ENCODE data around the gene CRHR2. TPM values are rescaled to one million over a fixed set of nuclear protein-coding genes. Genes with fewer than 3 reads are reported as not detected.

The CRHR2 gene
- total RNA-seq, 2 experiments from 2014 or later: not detected

- H3K4me1 Mint-ChIP-seq: no peaks in the 10 kb centered on the region
- ATAC-seq: no peak
- no peak for DNase-seq
- H3K36me3 Mint-ChIP-seq: peaks cover 54% of the 10 kb centered on the region
- H3K27ac Mint-ChIP-seq: no peak overlapping the region
- H3K9me3 Mint-ChIP-seq (ENCODE audit: low read depth): no peaks in the 10 kb centered on the region
- no peak overlapping the region for H3K4me3 Mint-ChIP-seq
- H3K27me3 Mint-ChIP-seq: no peaks in the 10 kb centered on the region
- CTCF ChIA-PET: no interaction called here
Measured at GRCh38 chr7:30635798-30636197, 46.5 kb downstream of the CRHR2 start.

- DNase-seq: no peak
- Mint-ChIP-seq H3K9me3 (ENCODE audit: low read depth) (no peaks in the 10 kb centered on the region), H3K36me3 (peaks cover 59% of the 10 kb centered on the region), H3K4me3 (no peak overlapping the region), H3K4me1 (no peaks in the 10 kb centered on the region), H3K27me3 (no peaks in the 10 kb centered on the region), H3K27ac (no peak overlapping the region)
- no peak for ATAC-seq
- CTCF ChIA-PET: interaction anchor here (1.1 kb wide), 1 partner anchor 24 kb away, joined by 3 read pairs; no protein-coding TSS in a partner anchor
Measured at GRCh38 chr7:30634634-30635201, 47.5 kb downstream of the CRHR2 start.

DNA sequence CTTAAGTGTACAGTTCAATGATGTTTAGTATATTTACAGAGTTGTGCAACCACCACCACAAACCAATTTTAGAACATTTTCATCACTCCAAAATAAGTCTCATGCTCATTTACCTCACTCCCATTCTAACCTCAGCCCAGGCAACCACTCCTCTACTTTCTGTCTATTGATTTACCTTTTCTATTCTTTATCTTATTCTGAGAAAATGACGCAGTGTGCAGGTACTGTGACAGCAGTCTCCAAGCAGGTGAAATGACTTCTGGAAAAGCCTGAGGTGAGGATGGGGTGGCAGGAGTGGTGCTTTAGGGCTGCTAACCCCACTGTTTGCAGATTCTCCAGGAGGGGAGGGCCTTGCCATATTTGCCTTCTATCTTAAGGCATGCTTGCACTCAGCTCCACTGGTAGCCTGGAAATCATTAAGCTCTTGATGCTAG is 48.0 kb downstream of the CRHR2 start:
- no peak for DNase-seq
- CTCF ChIA-PET: interaction anchor here (1.1 kb wide), 1 partner anchor 24 kb away, joined by 3 read pairs; no protein-coding TSS in a partner anchor
- no peaks in the 10 kb centered on the region for H3K27me3 Mint-ChIP-seq
- H3K4me1 Mint-ChIP-seq: no peaks in the 10 kb centered on the region
- H3K27ac Mint-ChIP-seq: no peak overlapping the region
- H3K36me3 Mint-ChIP-seq: peaks cover 61% of the 10 kb centered on the region
- no peak overlapping the region for H3K4me3 Mint-ChIP-seq
- ATAC-seq: no peak
- H3K9me3 Mint-ChIP-seq (ENCODE audit: low read depth): no peaks in the 10 kb centered on the region

- ATAC-seq: no peak
- no peak overlapping the region for H3K4me3 Mint-ChIP-seq
- CTCF ChIA-PET: no interaction called here
Measured at GRCh38 chr7:30633223-30633622, 49.0 kb downstream of the CRHR2 start.

DNA sequence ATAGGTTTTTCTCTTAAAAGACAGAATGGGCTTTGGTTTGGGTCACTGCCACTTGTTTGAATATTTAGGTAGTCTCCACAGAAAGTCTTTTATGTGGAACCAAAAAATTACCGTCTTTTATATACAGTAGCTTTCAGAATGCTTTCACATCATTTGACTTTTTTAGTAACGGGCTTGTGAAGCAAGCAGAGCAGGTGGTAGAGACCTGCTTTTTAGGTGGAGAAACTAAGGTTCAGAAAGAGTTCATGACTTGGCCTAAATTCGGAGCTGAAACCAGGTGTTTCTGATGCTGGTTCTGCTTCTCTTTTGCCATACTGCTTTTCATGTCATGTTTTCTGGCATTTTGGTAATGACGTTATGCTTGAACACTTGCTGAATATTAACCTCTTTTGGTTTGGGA is 51.3 kb downstream of the CRHR2 start:
- ATAC-seq (no peak), DNase-seq (no peak)
- Mint-ChIP-seq H3K4me1 (peaks cover 7% of the 10 kb centered on the region), H3K27me3 (no peaks in the 10 kb centered on the region), H3K27ac (no peak overlapping the region), H3K9me3 (ENCODE audit: low read depth) (no peaks in the 10 kb centered on the region), H3K4me3 (no peak overlapping the region), H3K36me3 (peaks cover 79% of the 10 kb centered on the region)
- CTCF ChIA-PET: interaction anchor here (1.2 kb wide), 1 partner anchor 12 kb away, joined by 3 read pairs; no protein-coding TSS in a partner anchor

More at GRCh38 chr7:30633223-30633622, 49.0 kb downstream of the CRHR2 start:
- H3K4me1 Mint-ChIP-seq: no peaks in the 10 kb centered on the region
- H3K36me3 Mint-ChIP-seq: peaks cover 68% of the 10 kb centered on the region
- no peaks in the 10 kb centered on the region for H3K9me3 Mint-ChIP-seq (ENCODE audit: low read depth)
- DNase-seq: no peak
- H3K27me3 Mint-ChIP-seq: no peaks in the 10 kb centered on the region
- H3K27ac Mint-ChIP-seq: peak overlapping the region; percentile 47

DNA sequence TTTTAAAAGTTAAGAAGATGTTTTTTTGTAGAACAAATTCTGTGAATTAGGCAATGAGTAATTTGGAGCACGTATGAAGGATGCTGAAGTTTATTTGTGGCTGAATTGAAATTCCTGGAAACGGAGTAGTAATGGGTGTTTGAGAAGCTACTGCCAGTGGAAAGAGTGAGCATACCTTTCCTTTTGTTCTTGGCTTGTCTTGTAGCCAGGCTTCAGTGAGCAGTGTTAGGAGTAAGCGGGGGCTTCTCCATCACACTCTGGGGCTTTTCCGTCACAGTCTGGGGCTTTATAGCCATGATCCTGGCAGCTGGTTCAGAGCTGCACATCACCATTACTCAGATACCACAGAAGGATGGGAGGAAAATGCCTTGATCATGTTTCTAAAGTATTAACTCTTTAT is 55.2 kb downstream of the CRHR2 start:
- Mint-ChIP-seq H3K9me3 (ENCODE audit: low read depth) (no peaks in the 10 kb centered on the region), H3K27me3 (no peaks in the 10 kb centered on the region), H3K4me3 (no peak overlapping the region), H3K4me1 (peaks cover 15% of the 10 kb centered on the region), H3K27ac (peak overlapping the region; percentile 26), H3K36me3 (peaks cover 73% of the 10 kb centered on the region)
- DNase-seq: no peak
- CTCF ChIA-PET: interaction anchor here (3.5 kb wide), 1 partner anchor 112 kb away, joined by 11 read pairs; no protein-coding TSS in a partner anchor
- peak; percentile 53 for ATAC-seq

- H3K27ac Mint-ChIP-seq: peak overlapping the region; percentile 21
- H3K27me3 Mint-ChIP-seq: no peaks in the 10 kb centered on the region
- H3K4me3 Mint-ChIP-seq: no peak overlapping the region
- H3K36me3 Mint-ChIP-seq: peaks cover 68% of the 10 kb centered on the region
- ATAC-seq: no peak
- no peak for DNase-seq
- CTCF ChIA-PET: no interaction called here
- H3K9me3 Mint-ChIP-seq (ENCODE audit: low read depth): no peaks in the 10 kb centered on the region
- H3K4me1 Mint-ChIP-seq: peaks cover 15% of the 10 kb centered on the region
Measured at GRCh38 chr7:30625283-30625682, 57.0 kb downstream of the CRHR2 start.

DNA sequence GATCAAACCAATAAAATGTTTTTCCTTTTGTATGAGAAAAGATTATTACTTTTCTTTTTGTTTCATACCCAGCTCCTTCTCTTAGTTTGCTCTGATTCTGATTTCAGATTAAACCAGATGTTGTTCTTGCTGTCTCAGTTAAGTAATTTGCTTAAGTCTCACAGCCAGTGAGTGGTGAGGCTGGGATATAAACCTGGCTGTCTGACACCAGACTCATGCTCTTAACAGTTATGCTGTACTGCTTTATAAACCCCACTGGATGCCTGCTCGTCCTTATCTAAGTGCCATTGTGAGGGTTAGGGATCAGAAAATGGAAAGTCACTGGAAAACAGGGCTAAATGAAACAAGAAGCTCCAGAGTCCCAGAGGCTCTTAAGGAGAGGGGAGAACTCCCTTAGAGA is 63.3 kb downstream of the CRHR2 start:
- Mint-ChIP-seq H3K4me1 (peaks cover 2% of the 10 kb centered on the region), H3K27me3 (no peaks in the 10 kb centered on the region), H3K27ac (no peak overlapping the region), H3K9me3 (ENCODE audit: low read depth) (no peaks in the 10 kb centered on the region), H3K36me3 (peaks cover 68% of the 10 kb centered on the region), H3K4me3 (no peak overlapping the region)
- CTCF ChIA-PET: interaction anchor here (1.0 to 1.6 kb wide), 4 partner anchors 10 to 25 kb away, joined by 3 to 4 read pairs (median 4); partner anchors contain the start of gene GARS1
- ATAC-seq (no peak), DNase-seq (no peak)

DNA sequence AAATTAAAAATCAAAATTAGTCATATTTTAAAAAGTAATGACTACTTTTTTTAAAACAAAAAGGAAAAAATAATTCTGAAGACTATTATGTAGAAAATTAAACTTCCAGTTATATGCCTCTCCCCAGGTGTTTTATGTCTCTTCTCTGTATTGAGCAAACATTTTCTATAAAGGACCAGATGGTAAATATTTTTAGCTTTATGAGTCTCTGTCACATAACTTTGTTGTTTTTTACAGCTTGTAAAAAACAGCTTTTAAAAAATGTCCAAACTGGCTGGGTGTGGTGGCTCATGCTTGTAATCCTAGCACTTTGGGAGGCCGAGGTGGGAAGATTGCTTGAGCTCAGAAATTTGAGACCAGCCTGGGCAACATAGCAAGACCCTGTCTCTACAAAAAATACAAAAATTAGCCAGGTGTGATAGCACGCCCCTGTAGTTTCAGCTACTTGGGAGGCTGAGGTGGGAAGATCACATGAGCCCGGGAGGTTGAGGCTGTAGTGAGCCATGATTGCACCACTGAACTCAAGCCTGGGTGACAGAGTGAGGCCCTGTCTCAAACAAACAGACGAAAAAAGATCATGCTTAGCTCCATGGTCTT is 64.1 kb downstream of the CRHR2 start:
- H3K4me1 Mint-ChIP-seq: peaks cover 8% of the 10 kb centered on the region
- no peaks in the 10 kb centered on the region for H3K27me3 Mint-ChIP-seq
- no peak for DNase-seq
- no peak for ATAC-seq
- CTCF ChIA-PET: interaction anchor here (1.0 to 1.6 kb wide), 3 partner anchors 9 to 24 kb away, joined by 3 to 4 read pairs (median 4); partner anchors contain the start of gene GARS1
- H3K4me3 Mint-ChIP-seq: no peak overlapping the region
- H3K36me3 Mint-ChIP-seq: peaks cover 69% of the 10 kb centered on the region
- H3K27ac Mint-ChIP-seq: no peak overlapping the region
- H3K9me3 Mint-ChIP-seq (ENCODE audit: low read depth): no peaks in the 10 kb centered on the region

DNA sequence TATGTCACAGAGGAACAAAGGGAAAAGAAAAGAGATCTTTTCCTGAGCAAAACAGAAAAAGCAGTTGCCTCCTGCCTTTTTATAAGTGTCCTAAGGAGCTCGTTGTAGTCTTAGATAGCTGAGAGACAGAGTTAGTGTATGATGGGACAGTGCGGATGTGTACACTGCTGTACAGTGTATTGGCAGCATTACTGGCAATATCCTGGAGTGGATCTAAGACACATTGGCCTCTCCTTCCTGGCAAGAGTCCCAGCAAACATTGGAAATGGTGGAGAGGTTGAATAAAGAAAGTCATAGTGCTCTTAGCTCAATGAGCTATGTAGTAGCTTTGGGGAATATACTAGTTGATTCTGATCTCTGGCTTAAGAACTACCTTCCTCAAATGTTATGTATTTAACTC is 64.9 kb downstream of the CRHR2 start:
- ATAC-seq (no peak), DNase-seq (no peak)
- H3K27me3 Mint-ChIP-seq: no peaks in the 10 kb centered on the region
- H3K9me3 Mint-ChIP-seq (ENCODE audit: low read depth): no peaks in the 10 kb centered on the region
- H3K4me1 Mint-ChIP-seq: peaks cover 16% of the 10 kb centered on the region
- H3K36me3 Mint-ChIP-seq: peaks cover 73% of the 10 kb centered on the region
- CTCF ChIA-PET: no interaction called here
- H3K4me3 Mint-ChIP-seq: no peak overlapping the region
- H3K27ac Mint-ChIP-seq: no peak overlapping the region

- H3K4me1 Mint-ChIP-seq: peaks cover 22% of the 10 kb centered on the region
- H3K4me3 Mint-ChIP-seq: no peak overlapping the region
- peaks cover 70% of the 10 kb centered on the region for H3K36me3 Mint-ChIP-seq
- ATAC-seq: no peak
- DNase-seq: no peak
- no peaks in the 10 kb centered on the region for H3K9me3 Mint-ChIP-seq (ENCODE audit: low read depth)
- no peaks in the 10 kb centered on the region for H3K27me3 Mint-ChIP-seq
- CTCF ChIA-PET: no interaction called here
- no peak overlapping the region for H3K27ac Mint-ChIP-seq
Measured at GRCh38 chr7:30616318-30616717, 65.9 kb downstream of the CRHR2 start.

DNA sequence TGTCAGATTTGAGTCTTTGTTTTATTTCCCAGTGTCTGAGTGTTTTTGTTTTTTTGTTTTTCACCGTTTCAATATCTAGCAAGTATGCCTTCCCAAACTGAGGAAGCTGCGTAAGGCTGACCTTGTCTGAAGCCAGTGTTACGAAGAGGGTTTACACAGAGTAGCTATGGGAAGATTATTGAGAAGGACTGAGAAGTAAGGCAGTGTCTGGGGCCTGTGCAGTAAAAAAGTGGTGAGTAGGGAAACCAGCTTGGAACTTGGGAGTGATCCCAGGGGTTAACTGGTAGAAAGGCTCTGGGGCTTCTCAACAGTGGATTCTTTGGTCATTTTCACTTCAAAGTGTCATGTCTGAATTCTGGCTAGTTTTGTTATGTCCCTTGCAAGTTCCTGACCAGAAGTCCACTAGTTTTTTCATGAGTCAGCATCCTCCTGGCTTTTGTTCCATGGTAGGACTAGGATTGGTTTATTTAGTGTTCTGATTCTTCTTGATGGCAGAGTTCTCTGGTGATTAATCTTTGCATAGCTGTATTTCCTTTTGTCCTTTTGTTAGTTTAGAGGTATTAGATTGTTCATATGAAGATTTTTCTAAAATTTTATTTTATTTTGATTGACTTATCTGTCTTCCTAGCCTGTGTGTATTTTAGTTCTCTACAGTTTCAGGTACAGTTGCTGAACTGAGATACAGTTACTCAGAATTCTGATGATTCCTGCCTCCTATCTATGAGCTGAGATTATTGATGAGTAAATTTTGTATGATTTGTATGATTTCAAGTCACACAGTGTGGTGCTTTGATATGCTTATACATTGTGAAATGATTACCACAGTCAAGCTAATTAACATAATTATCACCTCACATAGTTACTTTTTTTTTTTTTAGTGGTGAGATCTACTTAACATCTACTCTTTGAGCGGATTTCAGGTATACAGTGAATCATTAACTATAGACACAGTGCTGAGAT is 68.6 kb downstream of the CRHR2 start:
- Mint-ChIP-seq H3K27me3 (no peaks in the 10 kb centered on the region), H3K4me3 (no peak overlapping the region), H3K4me1 (peaks cover 31% of the 10 kb centered on the region), H3K27ac (peak overlapping the region; percentile 63), H3K9me3 (ENCODE audit: low read depth) (no peaks in the 10 kb centered on the region), H3K36me3 (peaks cover 77% of the 10 kb centered on the region)
- CTCF ChIA-PET: interaction anchor here (1.2 kb wide), 1 partner anchor 49 kb away, joined by 5 read pairs; no protein-coding TSS in a partner anchor
- DNase-seq: no peak
- ATAC-seq: no peak

GRCh38 chr7:30612658-30613265 is 69.5 kb downstream of the CRHR2 start:
- ATAC-seq (no peak), DNase-seq (no peak)
- H3K4me3 Mint-ChIP-seq: no peak overlapping the region
- CTCF ChIA-PET: interaction anchor here (1.2 kb wide), 1 partner anchor 48 kb away, joined by 5 read pairs; no protein-coding TSS in a partner anchor
- H3K27me3 Mint-ChIP-seq: no peaks in the 10 kb centered on the region
- peaks cover 83% of the 10 kb centered on the region for H3K36me3 Mint-ChIP-seq
- H3K27ac Mint-ChIP-seq: peak overlapping the region; percentile 67
- H3K9me3 Mint-ChIP-seq (ENCODE audit: low read depth): no peaks in the 10 kb centered on the region
- H3K4me1 Mint-ChIP-seq: peaks cover 36% of the 10 kb centered on the region

Measured in activated CD8-positive, alpha-beta memory T cell treated with anti-CD3 and anti-CD28 coated beads, Interleukin-2, amount 10 ng/mL, durations not matched to agents 7 days and 5 days (primary cell).